ENCODE data around the gene HOXA9.

GRCh38 chr7:27181795-27182275 lies 16.5 kb upstream of the HOXA9 start:
- TF ChIP-seq, protein P1, sequence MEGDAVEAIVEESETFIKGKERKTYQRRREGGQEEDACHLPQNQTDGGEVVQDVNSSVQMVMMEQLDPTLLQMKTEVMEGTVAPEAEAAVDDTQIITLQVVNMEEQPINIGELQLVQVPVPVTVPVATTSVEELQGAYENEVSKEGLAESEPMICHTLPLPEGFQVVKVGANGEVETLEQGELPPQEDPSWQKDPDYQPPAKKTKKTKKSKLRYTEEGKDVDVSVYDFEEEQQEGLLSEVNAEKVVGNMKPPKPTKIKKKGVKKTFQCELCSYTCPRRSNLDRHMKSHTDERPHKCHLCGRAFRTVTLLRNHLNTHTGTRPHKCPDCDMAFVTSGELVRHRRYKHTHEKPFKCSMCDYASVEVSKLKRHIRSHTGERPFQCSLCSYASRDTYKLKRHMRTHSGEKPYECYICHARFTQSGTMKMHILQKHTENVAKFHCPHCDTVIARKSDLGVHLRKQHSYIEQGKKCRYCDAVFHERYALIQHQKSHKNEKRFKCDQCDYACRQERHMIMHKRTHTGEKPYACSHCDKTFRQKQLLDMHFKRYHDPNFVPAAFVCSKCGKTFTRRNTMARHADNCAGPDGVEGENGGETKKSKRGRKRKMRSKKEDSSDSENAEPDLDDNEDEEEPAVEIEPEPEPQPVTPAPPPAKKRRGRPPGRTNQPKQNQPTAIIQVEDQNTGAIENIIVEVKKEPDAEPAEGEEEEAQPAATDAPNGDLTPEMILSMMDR (IDR thresholded peaks at IDR 0.05; ENCODE audit: low read length): no peak
- no peak for TF ChIP-seq EZH2phosphoT487 (IDR thresholded peaks at IDR 0.05; ENCODE audit: low read length)
- TF ChIP-seq EZH2 (optimal IDR thresholded peaks at IDR 0.05; ENCODE audit: low read depth, low read length): no peak

All from MM.1S (cell line).